ENCODE data around the gene SLC4A11.

Gene SLC4A11

DNA sequence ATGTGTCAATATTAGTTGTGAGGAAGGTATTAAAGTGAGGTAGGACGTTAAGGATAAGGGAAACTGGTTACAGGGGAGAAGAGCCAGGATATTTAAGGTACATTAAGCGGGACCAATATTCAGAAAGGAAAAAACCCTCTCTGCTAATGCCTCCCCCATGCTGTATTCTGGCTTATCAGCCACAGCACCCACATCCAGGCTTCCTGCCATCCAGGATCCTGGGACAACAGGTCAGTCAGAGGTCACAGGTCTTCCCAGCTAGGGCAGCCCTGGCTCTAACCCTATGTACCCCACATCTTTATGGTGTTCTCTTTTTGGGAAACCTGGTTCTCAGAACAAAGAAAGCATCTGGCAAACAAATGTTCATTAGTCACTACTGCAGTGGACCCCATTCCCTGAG, 39.8 kb downstream of the SLC4A11 start:
- no peak for DNase-seq (ENCODE audit: extremely low read depth, low read depth)
- TF ChIP-seq, protein P1, sequence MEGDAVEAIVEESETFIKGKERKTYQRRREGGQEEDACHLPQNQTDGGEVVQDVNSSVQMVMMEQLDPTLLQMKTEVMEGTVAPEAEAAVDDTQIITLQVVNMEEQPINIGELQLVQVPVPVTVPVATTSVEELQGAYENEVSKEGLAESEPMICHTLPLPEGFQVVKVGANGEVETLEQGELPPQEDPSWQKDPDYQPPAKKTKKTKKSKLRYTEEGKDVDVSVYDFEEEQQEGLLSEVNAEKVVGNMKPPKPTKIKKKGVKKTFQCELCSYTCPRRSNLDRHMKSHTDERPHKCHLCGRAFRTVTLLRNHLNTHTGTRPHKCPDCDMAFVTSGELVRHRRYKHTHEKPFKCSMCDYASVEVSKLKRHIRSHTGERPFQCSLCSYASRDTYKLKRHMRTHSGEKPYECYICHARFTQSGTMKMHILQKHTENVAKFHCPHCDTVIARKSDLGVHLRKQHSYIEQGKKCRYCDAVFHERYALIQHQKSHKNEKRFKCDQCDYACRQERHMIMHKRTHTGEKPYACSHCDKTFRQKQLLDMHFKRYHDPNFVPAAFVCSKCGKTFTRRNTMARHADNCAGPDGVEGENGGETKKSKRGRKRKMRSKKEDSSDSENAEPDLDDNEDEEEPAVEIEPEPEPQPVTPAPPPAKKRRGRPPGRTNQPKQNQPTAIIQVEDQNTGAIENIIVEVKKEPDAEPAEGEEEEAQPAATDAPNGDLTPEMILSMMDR (IDR thresholded peaks at IDR 0.05; ENCODE audit: low read depth, low read length) = no peak

DNA sequence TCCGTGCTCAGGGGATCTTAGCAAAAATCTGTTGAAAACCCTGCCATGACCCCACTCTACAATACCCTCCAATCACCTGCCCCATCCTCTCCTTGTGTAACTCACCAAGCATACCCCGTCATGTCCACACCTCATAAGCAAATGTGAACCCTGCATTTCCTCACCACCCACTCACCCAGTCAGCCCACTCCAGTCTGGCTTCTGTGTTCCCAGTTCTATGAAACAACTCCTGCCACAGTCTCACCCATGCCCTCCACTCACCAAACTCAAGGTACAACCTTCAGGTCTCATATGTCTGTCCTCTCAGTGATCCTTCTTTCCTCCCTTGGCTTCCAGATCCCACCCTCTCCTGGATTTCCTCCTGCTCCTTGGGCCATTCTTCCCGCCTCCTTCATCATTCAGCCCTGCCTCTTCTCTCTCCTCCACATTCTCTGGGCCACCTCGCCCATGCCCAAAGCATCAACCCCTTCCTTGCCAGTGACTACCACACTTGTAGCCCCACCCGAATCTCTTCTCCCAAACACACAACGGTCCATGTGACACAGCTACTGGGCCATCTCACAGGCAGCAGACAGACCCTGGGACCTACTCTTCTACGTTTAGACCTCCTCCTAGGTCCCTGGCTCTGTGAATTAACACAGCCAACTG, 43.3 kb downstream of the SLC4A11 start:
- DNase-seq (ENCODE audit: extremely low read depth, low read depth) = no peak
- TF ChIP-seq, protein P1 (IDR thresholded peaks at IDR 0.05; ENCODE audit: low read depth, low read length) = no peak

DNA sequence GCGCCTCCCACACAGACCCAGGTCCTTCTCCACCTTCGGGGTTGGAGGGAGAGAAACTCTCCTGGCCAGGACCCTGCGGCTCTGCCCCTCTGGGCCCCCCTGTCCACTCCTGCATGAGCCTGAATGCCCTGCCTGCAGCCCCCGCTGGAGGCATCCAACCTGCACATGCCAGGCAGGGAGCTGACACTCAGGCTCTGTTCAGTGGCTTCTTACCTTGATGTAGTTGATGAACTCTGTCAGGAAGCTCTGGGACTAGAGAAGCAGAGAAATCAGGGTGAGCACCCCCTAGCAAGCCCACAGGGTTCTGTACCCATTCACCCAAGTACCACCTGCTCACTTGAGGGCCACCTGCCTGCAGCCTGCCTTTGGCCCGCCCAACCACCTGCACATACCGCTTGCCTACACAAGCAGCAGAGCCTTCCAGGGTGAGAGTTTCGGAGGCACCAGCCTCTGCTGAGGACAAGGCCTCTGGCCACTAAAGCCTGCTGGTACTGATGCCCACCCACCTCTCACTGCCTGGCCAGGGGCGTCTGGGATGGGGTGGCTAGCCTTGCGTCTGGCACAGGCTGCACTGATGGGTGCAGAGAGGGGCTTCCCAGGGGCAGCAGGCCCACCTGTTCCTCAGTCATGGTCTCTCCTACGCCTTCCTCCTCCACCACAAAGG, 44.2 kb downstream of the SLC4A11 start:
- no peak for DNase-seq (ENCODE audit: extremely low read depth, low read depth)
- TF ChIP-seq, protein P1 (IDR thresholded peaks at IDR 0.05; ENCODE audit: low read depth, low read length) = no peak

DNA sequence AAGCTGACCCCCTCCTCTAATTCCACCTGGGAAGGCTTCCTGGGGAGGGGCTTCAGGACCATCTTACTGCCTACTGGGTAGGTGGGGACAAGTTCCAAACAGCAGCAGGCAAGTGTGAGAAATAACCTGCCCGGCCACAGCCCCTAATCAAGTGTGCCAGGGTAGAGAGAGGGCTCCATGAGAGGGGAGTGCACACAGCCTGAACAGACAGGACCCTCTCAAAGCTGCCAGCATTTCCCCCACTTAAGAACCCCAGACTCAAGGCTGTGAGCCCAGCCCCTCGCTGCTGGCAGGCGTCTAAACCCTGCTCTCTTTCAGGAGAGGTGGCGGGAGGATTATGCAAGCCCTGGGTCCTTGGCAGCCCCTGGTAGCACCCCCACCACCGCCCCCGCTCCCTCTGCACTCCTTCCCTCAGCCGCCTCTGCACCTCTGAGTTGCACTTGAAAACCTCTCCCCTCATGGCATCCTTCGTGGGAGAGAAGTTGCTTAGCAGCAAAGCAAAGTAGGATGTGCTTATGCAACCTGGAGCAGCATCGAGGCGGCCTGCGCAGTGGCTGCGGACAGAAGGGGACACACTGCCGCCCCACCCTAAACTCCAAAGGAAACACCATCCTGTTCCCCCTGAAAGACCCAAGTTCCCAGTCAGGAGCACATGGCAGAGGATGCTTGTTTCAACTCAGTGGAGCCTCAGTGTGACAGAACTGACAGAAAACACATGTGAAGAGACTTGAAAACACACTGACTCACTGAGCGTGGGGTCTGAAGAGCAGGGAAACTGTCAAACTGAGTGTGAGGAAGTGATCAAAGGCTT, 45.0 kb downstream of the SLC4A11 start:
- DNase-seq (ENCODE audit: extremely low read depth, low read depth) = no peak
- TF ChIP-seq, protein P1 (IDR thresholded peaks at IDR 0.05; ENCODE audit: low read depth, low read length) = no peak

DNA sequence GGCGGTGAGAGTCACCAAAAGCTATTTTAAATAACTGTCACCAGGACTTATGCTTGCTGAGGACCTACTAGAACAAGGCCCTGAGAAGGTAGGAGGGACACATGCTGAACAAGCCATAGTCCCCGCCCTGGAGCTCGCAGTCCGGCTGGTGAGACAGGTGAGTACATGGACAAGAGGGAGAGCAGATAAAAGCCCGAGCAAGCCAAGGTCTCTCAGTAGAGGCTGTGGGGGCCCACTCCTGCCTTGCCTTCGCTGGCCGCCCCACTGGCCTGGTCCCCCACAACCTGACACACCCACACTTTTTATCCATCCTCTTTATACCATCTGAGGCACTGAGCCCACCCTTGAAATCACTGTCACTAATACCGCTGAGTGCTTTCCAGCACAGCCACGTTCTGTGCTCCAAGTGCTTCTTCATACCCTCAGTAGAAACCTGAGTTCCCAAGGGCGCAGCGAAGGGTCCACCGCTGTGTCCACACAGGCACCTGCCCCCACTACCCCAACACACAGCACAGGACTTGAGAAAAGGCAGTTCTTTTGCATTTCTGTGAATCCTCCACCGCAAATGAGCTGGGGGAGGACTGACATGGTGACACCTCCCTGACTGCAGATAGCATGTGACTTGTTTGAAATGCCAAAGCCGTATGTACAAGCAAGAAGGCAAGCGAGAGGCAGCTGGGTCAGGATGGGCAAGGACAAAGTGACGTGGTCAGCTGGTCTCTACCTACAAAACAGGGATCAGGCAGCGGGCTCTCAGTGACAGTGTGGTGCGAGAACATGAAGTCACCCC, 46.6 kb downstream of the SLC4A11 start:
- TF ChIP-seq, protein P1 (IDR thresholded peaks at IDR 0.05; ENCODE audit: low read depth, low read length) = no peak
- no peak for DNase-seq (ENCODE audit: extremely low read depth, low read depth)

DNA sequence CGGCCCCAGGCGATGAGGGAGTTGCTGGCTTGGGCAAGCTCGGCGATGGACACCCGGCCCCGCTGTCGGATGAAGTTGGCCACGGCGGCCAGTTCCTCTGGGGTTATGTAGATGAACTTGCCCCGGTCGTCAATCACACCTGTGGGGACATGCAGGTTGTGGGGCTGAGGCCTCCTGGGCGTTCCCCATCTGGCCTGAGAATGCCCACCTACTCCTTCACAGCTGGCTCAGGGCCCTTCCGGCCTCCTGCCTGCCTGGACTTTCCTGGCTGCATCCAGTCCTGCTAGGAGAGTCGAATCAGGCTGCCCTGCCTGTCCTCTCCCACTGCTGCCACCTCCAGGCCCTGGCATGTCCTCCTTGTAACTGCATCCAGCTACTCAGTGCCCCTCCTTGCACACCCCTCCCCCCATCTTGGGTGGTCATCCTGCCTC, 48.3 kb downstream of the SLC4A11 start:
- no peak for DNase-seq (ENCODE audit: extremely low read depth, low read depth)
- TF ChIP-seq, protein P1 (IDR thresholded peaks at IDR 0.05; ENCODE audit: low read depth, low read length) = no peak
